Mesenteric fat pad (tissue), 1 donor: ENCODE results near the gene ADGRB3. TPM values are rescaled to one million over a fixed set of nuclear protein-coding genes. Genes with fewer than 3 reads are reported as not detected.

ENCODE experiments used
- DNase-seq: peaks from one replicate; pipeline ENCODE4 v3.0.0-alpha.2; 2020; ENCODE audit warnings: low spot score
- total RNA-seq: library from RNA; stranded (reverse); fragmentation: NEBNext Ultra II Directional; extraction: Animal tissue kit (Norgen Biotek cat#: 25700); gene quantifications from one replicate; pipeline ENCODE4 v1.2.1, GENCODE V29; 2021
- donor health status: DM: yes; HTN: yes; CAD: no.

ADGRB3 gene
- total RNA-seq, 1 donor from 2014 or later: 0.74 TPM

- DNase-seq: no peak
Observed at GRCh38 chr6:69019832-69020231, 384.8 kb downstream of the ADGRB3 start.

GRCh38 chr6:69022993-69023392 is 387.9 kb downstream of the ADGRB3 start:
- no peak for DNase-seq

GRCh38 chr6:69026243-69026642 is 391.2 kb downstream of the ADGRB3 start:
- DNase-seq: no peak

GRCh38 chr6:69026715-69027114 is 391.6 kb downstream of the ADGRB3 start:
- DNase-seq: no peak

GRCh38 chr6:69027861-69028260 is 392.8 kb downstream of the ADGRB3 start:
- DNase-seq: no peak

- no peak for DNase-seq
Observed at GRCh38 chr6:69038841-69039240, 403.8 kb downstream of the ADGRB3 start.

GRCh38 chr6:69042297-69042696 is 407.2 kb downstream of the ADGRB3 start:
- DNase-seq: no peak

- no peak for DNase-seq
Observed at GRCh38 chr6:69044534-69044933, 409.5 kb downstream of the ADGRB3 start.

GRCh38 chr6:69059413-69059812 is 424.3 kb downstream of the ADGRB3 start:
- DNase-seq: no peak

- no peak for DNase-seq
Observed at GRCh38 chr6:69061066-69061465, 426.0 kb downstream of the ADGRB3 start.

GRCh38 chr6:69063401-69063800 is 428.3 kb downstream of the ADGRB3 start:
- no peak for DNase-seq

GRCh38 chr6:69064226-69064625 is 429.1 kb downstream of the ADGRB3 start:
- no peak for DNase-seq

- no peak for DNase-seq
Observed at GRCh38 chr6:69069881-69070280, 434.8 kb downstream of the ADGRB3 start.

GRCh38 chr6:69072796-69073195 is 437.7 kb downstream of the ADGRB3 start:
- no peak for DNase-seq

- DNase-seq: no peak
Observed at GRCh38 chr6:69084746-69085335, 449.8 kb downstream of the ADGRB3 start.

- no peak for DNase-seq
Observed at GRCh38 chr6:69086689-69087088, 451.6 kb downstream of the ADGRB3 start.

GRCh38 chr6:69089539-69089938 is 454.5 kb downstream of the ADGRB3 start:
- DNase-seq: no peak

GRCh38 chr6:69090132-69090531 is 455.1 kb downstream of the ADGRB3 start:
- DNase-seq: no peak

- no peak for DNase-seq
Observed at GRCh38 chr6:69096681-69097080, 461.6 kb downstream of the ADGRB3 start.

- DNase-seq: no peak
Observed at GRCh38 chr6:69097948-69098347, 462.9 kb downstream of the ADGRB3 start.

- DNase-seq: no peak
Observed at GRCh38 chr6:69098910-69099309, 463.8 kb downstream of the ADGRB3 start.

GRCh38 chr6:69100772-69101171 is 465.7 kb downstream of the ADGRB3 start:
- no peak for DNase-seq

- DNase-seq: no peak
Observed at GRCh38 chr6:69102416-69102815, 467.3 kb downstream of the ADGRB3 start.

- no peak for DNase-seq
Observed at GRCh38 chr6:69105288-69105687, 470.2 kb downstream of the ADGRB3 start.
